Ovary (tissue), 1 donor: ENCODE results near the gene SMIM1.

ENCODE experiments used
- EP300 ChIP-seq: sonication (generic); formaldehyde crosslinking; IDR thresholded peaks from one replicate; pipeline ENCODE4 v1.6.1; 2017; ENCODE audit warnings: antibody characterized with exemption
- POLR2A ChIP-seq: fragments of 450-650 bp; IDR thresholded peaks from one replicate; pipeline ENCODE4 v1.6.1; 2017; ENCODE audit warnings: antibody characterized with exemption, mild to moderate bottlenecking, moderate library complexity

GRCh38 chr1:3777647-3778589 is 5.4 kb downstream of the SMIM1 start:
- no peak for TF ChIP-seq POLR2A
- no peak for TF ChIP-seq EP300
